Measurements from ENCODE around the gene FAM241B.

FAM241B gene

DNA sequence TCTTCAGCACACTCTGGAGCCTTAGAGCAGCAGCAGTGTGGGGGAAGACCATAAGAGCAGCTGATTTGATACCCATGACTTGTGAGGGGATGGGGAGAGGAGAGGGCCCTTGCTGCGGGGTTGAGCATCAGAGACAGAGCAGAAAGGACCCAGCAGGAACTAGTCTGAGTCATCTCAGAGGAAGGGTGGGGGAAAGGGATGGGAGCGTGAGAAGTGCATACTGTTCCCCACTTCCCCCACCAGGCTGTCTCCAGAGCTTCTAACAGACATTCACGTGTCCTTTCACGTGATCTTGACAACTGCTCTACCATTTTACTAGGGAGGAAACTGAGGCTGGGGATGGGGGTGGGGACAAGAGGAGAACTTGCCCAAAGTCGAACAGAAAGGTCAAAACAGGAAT lies 38.7 kb downstream of the FAM241B start:
- DNase-seq = no peak

DNA sequence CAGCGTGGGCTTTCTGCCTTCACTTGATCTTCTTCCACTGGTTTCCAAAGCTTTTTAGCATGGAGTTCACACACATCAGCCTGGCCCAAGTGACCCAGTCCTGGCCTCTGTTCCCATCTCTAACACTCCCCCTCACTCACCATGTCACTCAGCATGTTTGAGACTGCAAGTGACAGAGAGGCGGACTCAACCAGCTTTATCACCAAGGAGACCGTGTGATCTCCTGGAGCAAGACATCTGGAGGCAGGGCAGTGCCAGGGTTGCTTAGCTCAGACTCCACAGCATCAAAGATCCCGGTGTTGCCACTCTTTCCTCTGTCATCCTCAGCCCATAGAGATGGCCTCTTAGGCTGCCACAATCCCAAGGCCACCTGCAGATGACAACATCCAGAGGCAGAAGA lies 39.4 kb downstream of the FAM241B start:
- no peak for DNase-seq

DNA sequence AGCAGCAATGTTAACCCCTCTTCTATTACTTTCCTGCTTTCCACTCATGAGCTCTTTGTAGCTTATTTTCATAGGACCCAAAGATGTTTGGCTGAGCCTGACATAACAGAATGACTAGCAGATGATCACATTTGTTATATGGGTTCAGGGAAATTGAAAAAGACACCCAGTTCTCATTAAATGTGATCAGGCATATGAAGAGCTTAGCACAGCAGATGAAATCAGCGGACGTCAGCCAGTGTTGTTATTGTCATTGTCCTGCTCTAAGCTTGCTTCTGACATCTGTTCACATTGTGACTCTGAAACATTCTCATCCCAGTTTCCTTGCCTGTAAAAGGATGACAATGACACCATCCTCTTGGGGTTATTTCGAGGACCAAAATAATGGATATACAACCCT lies 43.5 kb downstream of the FAM241B start:
- DNase-seq = no peak

DNA sequence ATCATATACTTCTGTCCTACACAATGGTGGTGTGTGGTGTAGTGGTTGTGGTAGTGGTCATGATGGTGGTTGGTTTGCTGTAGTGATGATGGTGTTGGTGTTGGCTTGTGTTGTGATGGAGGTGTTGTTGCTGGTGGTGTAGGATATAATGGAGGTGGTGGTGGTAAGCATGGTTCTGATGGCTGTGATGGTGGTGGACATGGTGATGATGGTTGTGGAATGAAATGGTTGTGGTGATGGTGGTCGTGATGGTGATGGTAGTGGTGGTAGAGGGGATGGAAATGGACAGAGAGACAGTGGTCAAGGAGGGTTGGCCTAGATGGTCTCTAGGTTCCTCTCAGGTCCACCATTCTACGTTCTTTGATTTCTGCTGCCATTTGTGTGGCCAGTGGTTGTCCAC lies 44.7 kb downstream of the FAM241B start:
- DNase-seq = no peak

DNA sequence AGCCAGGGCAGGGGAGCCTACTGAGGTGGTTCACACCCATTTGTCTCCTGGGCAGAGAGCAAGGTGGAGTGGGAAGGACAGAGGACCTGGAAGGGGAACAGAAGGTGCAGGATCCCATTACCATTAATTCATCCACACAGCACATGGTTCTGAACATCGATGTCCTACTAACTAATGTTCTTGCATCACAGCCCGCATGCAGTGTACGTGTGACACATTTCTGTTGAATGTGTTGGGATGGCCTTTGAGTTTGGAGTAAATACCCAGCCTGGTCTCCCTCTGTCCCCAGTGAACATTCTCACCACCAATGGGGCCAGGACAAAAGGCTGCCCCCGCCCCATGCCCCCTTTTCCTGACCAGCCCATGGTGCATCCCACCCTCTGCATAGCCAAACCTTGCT lies 46.3 kb downstream of the FAM241B start:
- no peak for DNase-seq

DNA sequence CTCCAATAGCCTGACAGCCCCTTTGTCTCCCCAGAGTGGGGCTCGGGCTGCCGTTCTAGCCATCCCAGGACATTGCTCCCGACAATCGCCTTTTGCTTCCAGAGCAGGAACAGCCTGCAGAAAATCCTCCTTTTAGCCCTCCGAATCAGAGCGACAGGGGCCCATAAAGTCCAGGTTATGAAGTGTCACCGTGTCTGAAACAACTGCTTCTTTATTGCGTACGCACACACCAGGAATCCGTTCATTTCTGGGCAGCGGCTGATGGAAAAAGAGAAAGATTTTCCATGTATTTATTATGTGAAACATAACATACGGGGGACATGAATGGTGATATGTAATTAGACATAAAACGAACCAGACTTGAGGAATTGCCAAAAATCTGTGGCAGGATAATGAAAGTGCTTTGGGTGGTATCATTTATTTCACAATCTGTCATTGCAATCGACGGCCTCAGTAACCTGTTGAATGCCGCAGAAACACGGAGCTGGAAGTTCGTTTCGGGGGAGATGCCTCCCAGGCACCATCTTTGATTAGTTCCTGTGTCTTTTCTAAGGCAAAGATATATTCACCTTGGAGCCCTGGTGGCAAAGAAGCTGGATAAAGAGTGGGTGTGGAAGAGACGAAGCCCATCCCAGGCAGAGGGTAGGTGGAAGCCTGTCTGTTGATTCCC lies 48.1 kb downstream of the FAM241B start:
- no peak for DNase-seq

DNA sequence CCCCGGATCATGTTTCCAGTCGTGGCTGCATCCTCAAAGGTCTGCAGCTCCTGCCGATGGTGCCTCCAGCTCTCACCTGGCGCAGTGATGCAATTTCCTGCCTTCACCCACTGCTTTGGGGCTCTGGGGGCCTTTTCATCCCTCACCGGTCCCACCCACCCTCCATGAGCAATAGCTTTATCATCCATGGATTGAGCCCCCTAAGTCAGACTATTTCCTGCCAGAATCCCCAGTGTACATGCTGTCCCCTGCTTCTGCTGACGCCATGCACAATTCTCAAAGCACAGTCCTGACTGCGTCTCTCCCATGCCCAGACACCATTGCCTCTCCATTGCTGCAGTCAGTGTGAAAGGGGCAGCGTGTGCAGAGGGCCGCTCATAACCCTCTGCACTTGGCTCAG lies 49.7 kb downstream of the FAM241B start:
- DNase-seq = no peak

DNA sequence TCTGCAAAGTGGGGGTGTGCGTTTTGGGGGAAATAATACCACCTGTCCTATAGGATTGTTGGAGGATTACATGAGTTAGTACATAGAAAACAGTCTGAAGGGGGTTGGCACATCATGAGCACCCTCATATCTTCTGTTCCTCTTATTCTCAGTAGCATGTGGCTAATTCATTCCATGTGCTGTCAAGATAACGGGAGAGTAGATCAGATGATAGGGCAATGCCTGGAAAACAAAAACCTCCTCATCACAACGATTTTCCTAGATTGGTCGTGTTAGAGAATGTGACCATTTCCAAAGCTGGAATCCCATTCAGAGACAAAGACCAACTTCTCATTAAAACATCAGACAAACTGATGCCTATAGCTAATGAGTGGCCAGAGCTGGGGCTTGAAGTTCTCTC lies 50.6 kb downstream of the FAM241B start:
- no peak for DNase-seq

DNA sequence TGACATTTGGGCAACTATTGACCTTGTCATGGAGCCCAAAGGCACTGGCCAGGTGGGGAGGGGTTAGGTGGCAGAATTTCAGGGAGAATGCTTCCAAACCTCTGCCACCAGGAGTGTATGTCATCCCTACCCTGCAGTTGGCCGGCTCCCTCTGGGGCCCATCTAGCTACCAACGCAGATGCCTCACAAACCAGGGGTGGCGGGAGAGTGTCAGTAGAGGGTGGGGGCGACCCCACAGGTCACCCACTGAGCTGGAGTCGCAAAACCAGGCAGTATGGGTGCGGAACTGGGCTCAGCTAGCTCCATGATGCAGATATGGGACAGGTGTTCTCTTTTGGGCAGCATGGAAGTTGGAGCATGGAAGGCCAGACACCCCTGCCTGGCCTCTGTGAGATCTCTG lies 51.4 kb downstream of the FAM241B start:
- no peak for DNase-seq

DNA sequence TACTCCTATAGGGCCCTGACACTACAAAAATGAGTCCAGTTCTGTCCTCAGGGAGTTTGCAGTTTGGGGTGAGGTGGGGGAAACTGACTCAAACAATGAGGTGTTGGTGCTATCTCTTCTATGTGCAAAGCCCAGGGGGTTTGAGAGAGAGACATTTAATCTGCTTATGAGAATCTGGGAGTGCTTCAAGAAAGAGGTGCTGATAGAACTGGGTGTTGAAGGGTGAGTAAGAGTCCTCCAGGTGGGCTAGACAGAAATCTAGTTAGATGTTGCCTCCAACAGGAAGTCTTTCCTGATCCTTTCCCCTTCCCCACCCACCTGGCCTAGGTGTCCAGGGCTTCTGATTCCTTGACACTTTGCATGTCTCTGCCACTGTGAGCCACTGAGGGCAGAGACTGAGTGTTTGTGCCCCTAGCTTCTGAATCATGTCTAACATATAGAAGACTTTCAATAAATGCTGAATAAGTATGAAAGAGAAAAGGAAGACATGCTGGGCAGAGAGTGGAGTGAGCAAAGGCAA lies 53.0 kb downstream of the FAM241B start:
- no peak for DNase-seq
